ENCODE measurements around the gene NCKAP5. TPM values are rescaled to one million over a fixed set of nuclear protein-coding genes. Genes with fewer than 3 reads are reported as not detected.

The NCKAP5 gene
- total RNA-seq, 3 donors from 2014 or later = 1.9 to 6.3 (median 2.3) TPM

- no peak for DNase-seq
- Histone ChIP-seq H3K4me3 (no peak overlapping the region), H3K4me1 (ENCODE audit: low read depth) (no peaks in the 10 kb centered on the region), H3K9me3 (no peaks in the 10 kb centered on the region), H3K36me3 (ENCODE audit: low read depth) (no peaks in the 10 kb centered on the region)
- intact Hi-C loops (cut with DNase I, micrococcal nuclease) = no loop called here
- ATAC-seq = no peak
- no peak for TF ChIP-seq CTCF (IDR thresholded peaks at IDR 0.05)
Measured at GRCh38 chr2:132761437-132761836, 806.8 kb downstream of the NCKAP5 start.

GRCh38 chr2:132760971-132761370 lies 807.3 kb downstream of the NCKAP5 start:
- no peaks in the 10 kb centered on the region for H3K4me1 ChIP-seq (ENCODE audit: low read depth)
- no peaks in the 10 kb centered on the region for H3K36me3 ChIP-seq (ENCODE audit: low read depth)
- ATAC-seq (no peak), DNase-seq (no peak)
- no peak for TF ChIP-seq CTCF (IDR thresholded peaks at IDR 0.05)
- intact Hi-C loops (cut with DNase I, micrococcal nuclease) = no loop called here
- no peak overlapping the region for H3K4me3 ChIP-seq
- H3K9me3 ChIP-seq = no peaks in the 10 kb centered on the region

GRCh38 chr2:132760405-132760804 lies 807.9 kb downstream of the NCKAP5 start:
- H3K9me3 ChIP-seq = no peaks in the 10 kb centered on the region
- DNase-seq (no peak), ATAC-seq (no peak)
- H3K36me3 ChIP-seq (ENCODE audit: low read depth) = no peaks in the 10 kb centered on the region
- no peak overlapping the region for H3K4me3 ChIP-seq
- intact Hi-C loops (cut with DNase I, micrococcal nuclease) = no loop called here
- H3K4me1 ChIP-seq (ENCODE audit: low read depth) = no peaks in the 10 kb centered on the region
- no peak for TF ChIP-seq CTCF (IDR thresholded peaks at IDR 0.05)

GRCh38 chr2:132758995-132759394 lies 809.3 kb downstream of the NCKAP5 start:
- ATAC-seq = no peak

GRCh38 chr2:132757676-132758075 lies 810.6 kb downstream of the NCKAP5 start:
- Histone ChIP-seq H3K36me3 (ENCODE audit: low read depth) (no peaks in the 10 kb centered on the region), H3K4me1 (ENCODE audit: low read depth) (no peaks in the 10 kb centered on the region), H3K9me3 (no peaks in the 10 kb centered on the region), H3K4me3 (no peak overlapping the region)
- no peak for DNase-seq
- no peak for TF ChIP-seq CTCF (IDR thresholded peaks at IDR 0.05)
- no peak for ATAC-seq
- intact Hi-C loops (cut with DNase I, micrococcal nuclease) = no loop called here

More at GRCh38 chr2:132758995-132759394, 809.3 kb downstream of the NCKAP5 start:
- intact Hi-C loops (cut with DNase I, micrococcal nuclease) = no loop called here
- Histone ChIP-seq H3K4me3 (no peak overlapping the region), H3K36me3 (ENCODE audit: low read depth) (no peaks in the 10 kb centered on the region), H3K9me3 (no peaks in the 10 kb centered on the region), H3K4me1 (ENCODE audit: low read depth) (no peaks in the 10 kb centered on the region)
- no peak for DNase-seq
- no peak for TF ChIP-seq CTCF (IDR thresholded peaks at IDR 0.05)

GRCh38 chr2:132757002-132757589 lies 811.2 kb downstream of the NCKAP5 start:
- TF ChIP-seq CTCF (IDR thresholded peaks at IDR 0.05) = no peak
- Histone ChIP-seq H3K9me3 (no peaks in the 10 kb centered on the region), H3K36me3 (ENCODE audit: low read depth) (no peaks in the 10 kb centered on the region), H3K4me1 (ENCODE audit: low read depth) (no peaks in the 10 kb centered on the region), H3K4me3 (no peak overlapping the region)
- no peak for ATAC-seq
- intact Hi-C loops (cut with DNase I, micrococcal nuclease) = no loop called here
- no peak for DNase-seq
